GM20000 (cell line): Measurements from ENCODE around the gene LY6G6D.
A peak's percentile ranks its signal among the peaks of the same experiment; 100 is the strongest.

ENCODE experiments used
- DNase-seq: peaks from one replicate; pipeline ENCODE4 v3.0.0; 2012; ENCODE audit warnings: low spot score
- TF ChIP-seq, protein P1 (sequence below): IDR thresholded peaks from 2 replicates; pipeline ENCODE4 v1.5.1; 2012; ENCODE audit warnings: mild to moderate bottlenecking, control low read depth; ENCODE audit errors: extremely low read depth, missing control alignments

Gene LY6G6D

DNA sequence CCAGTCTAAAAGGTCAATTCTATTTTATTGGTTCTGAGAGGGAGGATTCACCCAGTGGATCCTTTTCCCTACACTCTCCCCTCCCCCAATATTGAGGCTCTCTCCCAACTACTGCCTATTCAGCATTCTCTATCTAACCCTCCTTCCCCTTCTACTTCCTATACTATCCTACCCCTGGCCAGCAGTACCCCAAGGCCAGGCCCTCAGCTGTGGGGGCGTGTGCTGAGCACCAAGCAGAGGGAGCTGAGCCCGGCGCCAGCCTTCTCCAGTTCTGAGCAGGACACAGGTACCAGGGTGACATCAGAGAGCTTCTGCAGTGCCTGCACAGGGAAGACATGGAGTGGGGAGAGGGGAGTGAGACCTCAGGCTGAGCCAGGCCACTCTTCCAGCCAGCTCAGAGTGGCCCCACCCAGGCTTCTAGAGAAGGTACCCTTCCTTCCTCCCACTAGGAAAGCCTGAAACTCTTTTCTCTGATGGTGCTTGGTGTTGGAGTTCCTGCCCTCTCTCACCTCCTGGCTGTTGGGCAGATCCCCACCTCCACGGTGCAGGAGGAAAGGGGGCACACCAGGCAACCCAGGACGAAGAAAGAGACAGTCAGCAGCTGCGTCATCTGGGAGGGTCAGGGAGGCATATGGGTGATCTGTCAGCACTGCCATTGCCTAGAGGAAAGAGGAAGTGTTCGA is 12.0 kb downstream of the LY6G6D start:
- TF ChIP-seq, protein P1, sequence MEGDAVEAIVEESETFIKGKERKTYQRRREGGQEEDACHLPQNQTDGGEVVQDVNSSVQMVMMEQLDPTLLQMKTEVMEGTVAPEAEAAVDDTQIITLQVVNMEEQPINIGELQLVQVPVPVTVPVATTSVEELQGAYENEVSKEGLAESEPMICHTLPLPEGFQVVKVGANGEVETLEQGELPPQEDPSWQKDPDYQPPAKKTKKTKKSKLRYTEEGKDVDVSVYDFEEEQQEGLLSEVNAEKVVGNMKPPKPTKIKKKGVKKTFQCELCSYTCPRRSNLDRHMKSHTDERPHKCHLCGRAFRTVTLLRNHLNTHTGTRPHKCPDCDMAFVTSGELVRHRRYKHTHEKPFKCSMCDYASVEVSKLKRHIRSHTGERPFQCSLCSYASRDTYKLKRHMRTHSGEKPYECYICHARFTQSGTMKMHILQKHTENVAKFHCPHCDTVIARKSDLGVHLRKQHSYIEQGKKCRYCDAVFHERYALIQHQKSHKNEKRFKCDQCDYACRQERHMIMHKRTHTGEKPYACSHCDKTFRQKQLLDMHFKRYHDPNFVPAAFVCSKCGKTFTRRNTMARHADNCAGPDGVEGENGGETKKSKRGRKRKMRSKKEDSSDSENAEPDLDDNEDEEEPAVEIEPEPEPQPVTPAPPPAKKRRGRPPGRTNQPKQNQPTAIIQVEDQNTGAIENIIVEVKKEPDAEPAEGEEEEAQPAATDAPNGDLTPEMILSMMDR = no peak
- DNase-seq = peak; percentile 90

DNA sequence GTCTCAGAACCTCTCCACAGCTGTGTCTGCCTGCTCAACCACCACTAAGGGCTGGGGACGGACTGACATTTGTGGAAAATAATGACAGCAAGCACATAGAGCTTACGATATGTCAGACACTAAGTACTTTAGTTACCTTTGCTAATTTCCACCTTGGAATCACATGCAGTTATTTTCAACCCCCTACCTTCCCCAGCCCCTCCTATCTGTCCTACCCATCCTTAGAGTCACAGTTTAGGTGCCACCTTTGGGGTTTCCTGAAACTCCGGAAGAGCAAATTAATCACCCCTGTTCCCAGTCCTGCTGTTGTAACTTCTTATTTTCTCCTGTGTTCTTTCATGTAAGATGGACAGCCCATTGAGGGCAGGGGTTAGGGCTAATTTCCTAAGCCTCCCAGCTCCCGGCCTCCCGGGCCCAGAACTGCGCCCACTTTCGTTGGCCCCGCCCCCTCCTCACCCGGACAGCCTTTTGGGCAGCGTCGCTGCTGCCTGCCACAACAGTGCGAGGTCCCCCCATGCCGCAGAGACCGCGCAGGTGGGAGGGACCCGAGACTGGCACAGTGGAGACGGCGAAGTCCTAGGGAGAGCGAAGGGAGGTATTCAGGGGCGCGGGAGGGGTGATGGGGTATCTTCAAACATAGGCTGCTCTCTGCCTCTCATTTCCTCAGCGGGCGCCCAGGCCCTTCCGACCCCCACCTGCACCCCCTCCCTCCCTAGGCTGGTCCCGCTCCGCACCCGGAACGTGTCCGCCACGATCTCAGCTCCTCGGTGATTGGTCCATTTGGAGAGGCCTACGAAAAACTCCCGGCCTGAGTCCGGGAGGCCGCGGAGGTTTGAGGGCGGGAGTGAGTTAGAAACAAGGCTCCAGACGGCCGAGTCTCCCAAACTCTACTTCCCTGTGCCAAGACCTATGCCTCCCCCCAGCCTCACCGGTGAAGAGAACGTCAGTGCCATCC is 12.8 kb downstream of the LY6G6D start:
- DNase-seq = no peak

GRCh38 chr6:31728767-31729514 is 13.8 kb downstream of the LY6G6D start, which contains the start of gene DDAH2:
Gene DDAH2, minus strand, starts transcription at chr6:31729299. Its CDS starts 138 bp downstream, at chr6:31729161.
- no peak for DNase-seq
- TF ChIP-seq, protein P1 = peak; percentile 91

More for the DNA sequence above, 12.8 kb downstream of the LY6G6D start:
- TF ChIP-seq, protein P1 = no peak

GRCh38 chr6:31729515-31729978 is 14.4 kb downstream of the LY6G6D start:
- DNase-seq = peak; percentile 83
- TF ChIP-seq, protein P1 = no peak

DNA sequence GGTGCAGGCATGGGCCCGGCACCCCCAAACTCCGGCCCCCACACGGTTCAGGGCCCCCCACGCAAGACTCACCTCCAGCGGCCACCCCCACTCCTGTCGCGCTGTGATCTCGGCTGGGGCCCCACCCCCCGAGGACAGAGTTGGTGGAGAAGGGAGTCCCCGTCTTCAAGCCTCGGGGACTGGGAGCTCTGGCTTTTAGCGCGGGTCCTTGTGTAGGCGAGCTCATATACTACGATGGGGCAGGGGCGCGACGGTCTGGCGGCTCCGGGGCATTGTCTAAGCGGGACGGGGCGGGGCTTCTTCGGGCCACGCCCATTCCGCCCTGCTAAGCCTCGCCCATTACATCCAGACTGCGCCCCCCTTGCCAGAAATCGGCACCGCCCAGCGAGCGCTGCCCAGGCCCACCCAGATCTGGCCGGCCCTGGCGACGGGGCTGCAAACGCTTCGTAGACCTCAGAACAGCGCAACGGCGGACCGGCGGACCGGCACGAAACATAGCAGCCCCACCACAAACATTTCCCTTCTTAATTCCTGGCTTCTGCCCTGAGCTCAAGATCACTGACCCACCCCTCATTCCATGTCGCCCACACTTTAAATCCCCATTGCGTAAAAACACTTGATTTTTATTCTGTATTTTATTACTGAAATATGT is 15.0 kb downstream of the LY6G6D start:
- TF ChIP-seq, protein P1 = no peak
- DNase-seq = peak; percentile 80

GRCh38 chr6:31730631-31731086 is 15.5 kb downstream of the LY6G6D start:
- DNase-seq = no peak
- TF ChIP-seq, protein P1 = no peak
